Measurements from ENCODE around the gene MAU2. TPM values are rescaled to one million over a fixed set of nuclear protein-coding genes. Genes with fewer than 3 reads are reported as not detected.

Gene MAU2
- total and polyA plus RNA-seq, 5 donors from 2014 or later = 16.5 to 146 (median 20.3) TPM

- Mint-ChIP-seq H3K4me1 (peaks cover 16 to 71% (median 53%) of the 10 kb centered on the region in 4 donors), H3K36me3 (no peaks in the 10 kb centered on the region)
- peaks cover 42% of the 10 kb centered on the region for H3K4me1 ChIP-seq (ENCODE audit: control insufficient read depth, insufficient read depth, low read length, poor library complexity, severe bottlenecking)
Measured at GRCh38 chr19:19404879-19405860, 84.5 kb downstream of the MAU2 start, which contains the start of gene GATAD2A. Gene GATAD2A (plus strand): TSS chr19:19405675. CDS start chr19:19465346, 59,671 bp downstream.

GRCh38 chr19:19405971-19406877, 85.6 kb downstream of the MAU2 start:
- peak; percentile 38 to 54 (median 44) for DNase-seq
- no peaks in the 10 kb centered on the region for H3K27me3 Mint-ChIP-seq
- H3K27ac ChIP-seq (ENCODE audit: insufficient read depth, low read length, poor library complexity, severe bottlenecking) = peak overlapping the region; percentile 76
- peaks cover 53% of the 10 kb centered on the region for H3K4me1 ChIP-seq (ENCODE audit: control insufficient read depth, insufficient read depth, low read length, poor library complexity, severe bottlenecking)
- peak overlapping the region; percentile 90 for H3K4me3 ChIP-seq (ENCODE audit: low read depth, low read length)
- H3K36me3 ChIP-seq (ENCODE audit: control insufficient read depth, insufficient read depth, low read length) = no peaks in the 10 kb centered on the region
- H3K36me3 Mint-ChIP-seq = peaks cover 5% of the 10 kb centered on the region
- peaks cover 25 to 78% (median 63%) of the 10 kb centered on the region in 4 donors for H3K4me1 Mint-ChIP-seq
- no peaks in the 10 kb centered on the region for H3K9me3 Mint-ChIP-seq
- H3K27ac Mint-ChIP-seq = peak overlapping the region; percentile 82 to 97 (median 91)
- H3K27me3 ChIP-seq (ENCODE audit: control insufficient read depth, insufficient read depth, low read length) = no peaks in the 10 kb centered on the region
- peak in 1 of 2 donors; percentile 4 for ATAC-seq (ENCODE audit: low read depth in 2 of 2)
- H3K9me3 ChIP-seq (ENCODE audit: control insufficient read depth in 2 of 2, low read length in 2 of 2) = no peaks in the 10 kb centered on the region
- H3K4me3 Mint-ChIP-seq = peak overlapping the region; percentile 91 to 99 (median 96)

More at GRCh38 chr19:19404879-19405860, 84.5 kb downstream of the MAU2 start, which contains the start of gene GATAD2A:
- DNase-seq = peak; percentile 86 to 92 (median 86)
- no peaks in the 10 kb centered on the region for H3K27me3 Mint-ChIP-seq
- H3K9me3 ChIP-seq (ENCODE audit: control insufficient read depth in 2 of 2, low read length in 2 of 2) = no peaks in the 10 kb centered on the region
- peak within 1 kb of the TSS; percentile 82 to 97 (median 91) for H3K27ac Mint-ChIP-seq
- peak within 1 kb of the TSS; percentile 80 for H3K27ac ChIP-seq (ENCODE audit: insufficient read depth, low read length, poor library complexity, severe bottlenecking)
- H3K27me3 ChIP-seq (ENCODE audit: control insufficient read depth, insufficient read depth, low read length) = no peaks in the 10 kb centered on the region
- peak within 1 kb of the TSS; percentile 91 to 99 (median 96) for H3K4me3 Mint-ChIP-seq
- peak; percentile 78 to 82 for ATAC-seq (ENCODE audit: low read depth in 2 of 2)
- H3K36me3 ChIP-seq (ENCODE audit: control insufficient read depth, insufficient read depth, low read length) = no peaks in the 10 kb centered on the region
- no peaks in the 10 kb centered on the region for H3K9me3 Mint-ChIP-seq
- peak within 1 kb of the TSS; percentile 90 for H3K4me3 ChIP-seq (ENCODE audit: low read depth, low read length)

GRCh38 chr19:19406878-19407632, 86.4 kb downstream of the MAU2 start:
- Histone ChIP-seq H3K27ac (ENCODE audit: insufficient read depth, low read length, poor library complexity, severe bottlenecking) (peak overlapping the region; percentile 76), H3K4me3 (ENCODE audit: low read depth, low read length) (peak overlapping the region; percentile 90), H3K36me3 (ENCODE audit: control insufficient read depth, insufficient read depth, low read length) (no peaks in the 10 kb centered on the region), H3K9me3 (ENCODE audit: control insufficient read depth in 2 of 2, low read length in 2 of 2) (no peaks in the 10 kb centered on the region), H3K27me3 (ENCODE audit: control insufficient read depth, insufficient read depth, low read length) (no peaks in the 10 kb centered on the region), H3K4me1 (ENCODE audit: control insufficient read depth, insufficient read depth, low read length, poor library complexity, severe bottlenecking) (peaks cover 59% of the 10 kb centered on the region)
- Mint-ChIP-seq H3K36me3 (peaks cover 5% of the 10 kb centered on the region), H3K4me1 (peaks cover 25 to 77% (median 60%) of the 10 kb centered on the region in 4 donors), H3K27me3 (no peaks in the 10 kb centered on the region), H3K27ac (peak overlapping the region; percentile 82 to 97 (median 91)), H3K4me3 (peak overlapping the region; percentile 91 to 99 (median 96)), H3K9me3 (no peaks in the 10 kb centered on the region)
- ATAC-seq (ENCODE audit: low read depth in 2 of 2) = peak; percentile 39 to 46
- peak; percentile 24 to 75 (median 47) for DNase-seq

GRCh38 chr19:19407633-19407930, 87.0 kb downstream of the MAU2 start:
- peak overlapping the region; percentile 38 for H3K27ac ChIP-seq (ENCODE audit: insufficient read depth, low read length, poor library complexity, severe bottlenecking)

More at GRCh38 chr19:19407633-19407930, 87.0 kb downstream of the MAU2 start:
- ATAC-seq (ENCODE audit: low read depth in 2 of 2) = no peak
- no peaks in the 10 kb centered on the region for H3K36me3 ChIP-seq (ENCODE audit: control insufficient read depth, insufficient read depth, low read length)
- Mint-ChIP-seq H3K36me3 (peaks cover 8% of the 10 kb centered on the region), H3K4me3 (peak overlapping the region; percentile 62 to 99 (median 96)), H3K27me3 (no peaks in the 10 kb centered on the region), H3K27ac (peak overlapping the region in 2 of 3 donors; percentile 26 to 91), H3K4me1 (peaks cover 25 to 81% (median 63%) of the 10 kb centered on the region in 4 donors), H3K9me3 (no peaks in the 10 kb centered on the region)
- DNase-seq = no peak
- H3K9me3 ChIP-seq (ENCODE audit: control insufficient read depth in 2 of 2, low read length in 2 of 2) = no peaks in the 10 kb centered on the region
- peaks cover 59% of the 10 kb centered on the region for H3K4me1 ChIP-seq (ENCODE audit: control insufficient read depth, insufficient read depth, low read length, poor library complexity, severe bottlenecking)
- peak overlapping the region; percentile 90 for H3K4me3 ChIP-seq (ENCODE audit: low read depth, low read length)
- no peaks in the 10 kb centered on the region for H3K27me3 ChIP-seq (ENCODE audit: control insufficient read depth, insufficient read depth, low read length)

Other genes starting within 250 kb of the MAU2 start
- gene TMEM161A, start 182.4 kb upstream of the MAU2 start, total RNA-seq = 15.6 TPM
- gene TMEM161A, start 182.4 kb upstream of the MAU2 start, polyA plus RNA-seq = 10 to 100 TPM; 24.0 to 26.0 (median 24.8) TPM
- 3.5 TPM for gene MEF2B, start 150.6 kb upstream of the MAU2 start, total RNA-seq
- under 1 TPM in 1 of 4 donors, not detected in 3; 0.30 TPM for gene MEF2B, start 150.6 kb upstream of the MAU2 start, polyA plus RNA-seq
- 27.4 TPM for gene BORCS8, start 128.7 kb upstream of the MAU2 start, total RNA-seq
- gene BORCS8, start 128.7 kb upstream of the MAU2 start, polyA plus RNA-seq = 10 to 100 TPM; 20.1 to 28.4 (median 21.8) TPM
- 62.1 TPM for gene RFXANK, start 128.6 kb upstream of the MAU2 start, total RNA-seq
- 100 to 1,000 TPM in 1 of 4 donors, 10 to 100 TPM in 3; 59.1 to 103 (median 80.7) TPM for gene RFXANK, start 128.6 kb upstream of the MAU2 start, polyA plus RNA-seq
- gene NR2C2AP, start 117.4 kb upstream of the MAU2 start, total RNA-seq = 17.6 TPM
- gene NR2C2AP, start 117.4 kb upstream of the MAU2 start, polyA plus RNA-seq = 10 to 100 TPM; 20.6 to 31.2 (median 26.8) TPM
- not detected for gene NCAN, start 108.9 kb upstream of the MAU2 start, total RNA-seq
- not detected for gene NCAN, start 108.9 kb upstream of the MAU2 start, polyA plus RNA-seq
- not detected for gene TM6SF2, start 47.5 kb upstream of the MAU2 start, total RNA-seq
- gene TM6SF2, start 47.5 kb upstream of the MAU2 start, polyA plus RNA-seq = not detected
- gene SUGP1, start 320 bp upstream of the MAU2 start, total RNA-seq = 72.5 TPM
- 10 to 100 TPM; 22.7 to 36.3 (median 26.4) TPM for gene SUGP1, start 320 bp upstream of the MAU2 start, polyA plus RNA-seq
- 134 TPM for gene GATAD2A, start 84.8 kb downstream of the MAU2 start, total RNA-seq
- gene GATAD2A, start 84.8 kb downstream of the MAU2 start, polyA plus RNA-seq = 10 to 100 TPM in 1 of 4 donors, 1 to 10 TPM in 3; 8.1 to 13.9 (median 9.7) TPM
- gene TSSK6, start 194.7 kb downstream of the MAU2 start, total RNA-seq = 6.2 TPM
- gene TSSK6, start 194.7 kb downstream of the MAU2 start, polyA plus RNA-seq = 1 to 10 TPM; 1.6 to 3.0 (median 1.8) TPM
- 196 TPM for gene NDUFA13, start 195.4 kb downstream of the MAU2 start, total RNA-seq
- 100 to 1,000 TPM; 358 to 453 (median 400) TPM for gene NDUFA13, start 195.4 kb downstream of the MAU2 start, polyA plus RNA-seq
- 6.6 TPM for gene YJEFN3, start 208.1 kb downstream of the MAU2 start, total RNA-seq
- not detected for gene YJEFN3, start 208.1 kb downstream of the MAU2 start, polyA plus RNA-seq
- gene CILP2, start 217.4 kb downstream of the MAU2 start, total RNA-seq = 0.42 TPM
- gene CILP2, start 217.4 kb downstream of the MAU2 start, polyA plus RNA-seq = under 1 TPM in 3 of 4 donors, not detected in 1; 0.09 to 0.42 (median 0.21) TPM

Measured in CD4-positive, CD25-positive, alpha-beta regulatory T cell (primary cell).